Measurements from ENCODE around the gene PLA1A.
"Not testable (repeated sequence)": the region's sequence is repeated elsewhere in the genome, so short reads cannot be mapped to it uniquely, and the experiment has no call there.

The PLA1A gene

GRCh38 chr3:119662604-119663373 lies 65.1 kb downstream of the PLA1A start:
- DNase-seq (ENCODE audit: low read depth in 2 of 2) = no peak

GRCh38 chr3:119663885-119664284 lies 66.2 kb downstream of the PLA1A start:
- DNase-seq (ENCODE audit: low read depth in 2 of 2) = no peak

- no peak for DNase-seq (ENCODE audit: low read depth in 2 of 2)
These were observed 66.7 kb downstream of the PLA1A start for GRCh38 chr3:119664370-119664769.

- no peak for DNase-seq (ENCODE audit: low read depth in 2 of 2)
These were observed 67.2 kb downstream of the PLA1A start for GRCh38 chr3:119664850-119665379.

DNA sequence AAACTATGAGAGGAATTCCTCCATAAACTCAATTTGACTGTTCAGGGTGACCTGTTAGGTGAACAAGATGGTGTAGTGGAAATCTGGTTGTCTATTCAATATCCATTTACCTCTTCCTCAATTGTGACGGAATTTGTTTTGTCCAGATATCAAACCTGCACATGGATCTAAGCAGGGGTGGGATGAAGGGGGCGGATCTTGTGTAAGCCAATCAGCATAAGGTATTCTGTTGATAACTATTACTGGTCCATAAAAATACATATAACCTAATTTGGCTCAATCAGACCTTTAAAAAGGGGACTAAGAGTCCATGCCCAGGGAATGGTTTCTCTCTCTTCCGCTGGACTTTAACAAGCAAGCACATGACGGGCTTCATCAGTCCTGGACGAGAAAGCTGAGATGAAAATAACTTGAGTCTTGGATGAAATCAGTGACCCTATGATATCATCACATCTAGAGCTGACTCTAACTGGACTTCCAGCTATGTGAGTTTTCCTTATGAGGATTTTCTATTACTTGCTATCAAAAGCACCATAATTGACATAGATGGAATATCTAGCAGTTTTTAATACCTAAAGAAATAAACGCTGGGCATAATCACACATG lies 68.4 kb downstream of the PLA1A start:
- no peak for DNase-seq (ENCODE audit: low read depth in 2 of 2)

DNA sequence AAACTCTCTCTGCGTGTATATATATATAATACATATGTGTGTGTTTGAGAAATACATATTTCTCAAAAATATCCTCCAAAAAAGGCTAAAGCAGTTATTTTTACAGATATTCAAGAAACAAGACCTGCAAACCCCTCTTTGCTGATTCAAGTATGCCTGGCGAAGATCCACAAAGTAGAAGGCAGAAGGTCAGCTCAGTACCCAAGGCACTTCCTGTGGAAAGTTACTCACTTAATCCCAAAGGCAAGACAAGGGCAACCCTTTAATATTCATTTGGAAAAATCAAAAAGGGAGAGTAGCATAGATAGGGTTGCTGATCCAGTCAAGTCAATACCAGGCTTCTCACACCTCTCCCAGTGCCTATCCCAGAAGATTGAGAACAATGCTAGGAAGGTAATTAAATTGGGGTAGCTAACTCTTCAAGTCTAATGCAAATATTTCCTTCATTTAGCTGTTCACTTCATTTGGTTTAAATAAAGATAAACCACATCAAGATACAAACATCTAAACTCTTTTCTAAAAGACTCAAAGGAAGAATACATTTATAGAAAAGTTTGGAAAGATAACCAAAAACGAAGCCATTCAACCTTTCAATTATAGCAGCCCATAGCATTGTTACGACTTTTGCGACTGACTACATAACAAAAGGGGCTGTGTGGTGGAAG lies 72.4 kb downstream of the PLA1A start:
- DNase-seq (ENCODE audit: low read depth in 2 of 2) = no peak

- DNase-seq (ENCODE audit: low read depth in 2 of 2) = no peak
These were observed 75.1 kb downstream of the PLA1A start for GRCh38 chr3:119672776-119673175.

DNA sequence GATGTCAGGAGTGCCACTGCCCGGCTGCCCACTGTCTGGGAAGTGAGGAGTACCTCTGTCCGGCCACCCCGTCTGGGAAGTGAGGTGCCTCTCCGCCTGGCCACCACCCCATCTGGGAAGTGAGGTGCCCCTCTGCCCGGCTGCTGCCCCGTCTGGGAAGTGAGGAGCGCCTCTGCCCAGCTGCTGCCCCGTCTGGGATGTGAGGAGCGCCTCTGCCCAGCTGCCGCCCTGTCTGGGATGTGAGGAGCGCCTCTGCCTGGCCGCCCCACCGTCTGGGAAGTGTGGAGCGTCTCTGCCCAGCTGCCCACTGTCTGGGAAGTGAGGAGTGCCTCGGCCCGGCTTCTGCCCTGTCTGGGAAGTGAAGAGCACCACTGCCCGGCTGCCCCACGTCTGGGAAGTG lies 76.2 kb downstream of the PLA1A start:
- no peak for DNase-seq (ENCODE audit: low read depth in 2 of 2)

- DNase-seq (ENCODE audit: low read depth in 2 of 2) = no peak
These were observed 77.6 kb downstream of the PLA1A start for GRCh38 chr3:119675188-119675874.

DNA sequence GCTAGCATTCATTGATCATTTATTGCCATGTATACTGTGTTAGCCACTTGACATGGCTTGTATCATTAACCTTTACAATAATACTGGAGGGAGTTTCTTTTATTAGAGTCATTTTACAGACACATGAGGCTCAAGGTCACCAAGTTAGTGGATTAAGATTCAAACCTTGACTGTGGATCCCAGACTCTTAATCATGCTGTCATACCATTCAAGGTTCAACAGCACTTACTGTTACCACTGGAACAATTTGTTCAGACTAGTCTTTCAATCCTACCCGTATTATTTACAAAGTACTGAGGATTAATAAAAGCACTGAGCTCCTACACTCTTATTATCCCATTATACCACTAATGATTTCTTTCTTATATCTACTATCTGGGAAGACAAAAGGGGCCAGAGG lies 78.3 kb downstream of the PLA1A start:
- DNase-seq (ENCODE audit: low read depth in 2 of 2) = no peak

- DNase-seq (ENCODE audit: low read depth in 2 of 2) = peak; percentile 86 to 91
These were observed 79.3 kb downstream of the PLA1A start, which contains the start of gene COX17 for GRCh38 chr3:119676771-119677640. COX17 (minus strand) TSS chr3:119677406; CDS start chr3:119677310, 96 bp downstream.

DNA sequence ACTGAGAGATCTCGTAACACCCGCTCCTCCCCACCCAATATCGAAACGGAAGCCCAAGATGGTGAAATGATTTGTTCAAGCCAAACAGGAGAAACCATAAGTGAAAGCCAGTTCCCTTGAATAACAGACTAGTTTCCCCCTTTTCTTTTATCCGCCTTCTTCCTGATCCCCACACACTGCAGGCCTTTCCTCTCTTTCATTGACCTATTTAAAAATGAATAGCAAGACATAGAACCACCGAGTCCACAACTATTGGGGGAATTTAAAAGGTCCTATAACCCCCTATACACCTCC lies 79.9 kb downstream of the PLA1A start:
- no peak for DNase-seq (ENCODE audit: low read depth in 2 of 2)

DNA sequence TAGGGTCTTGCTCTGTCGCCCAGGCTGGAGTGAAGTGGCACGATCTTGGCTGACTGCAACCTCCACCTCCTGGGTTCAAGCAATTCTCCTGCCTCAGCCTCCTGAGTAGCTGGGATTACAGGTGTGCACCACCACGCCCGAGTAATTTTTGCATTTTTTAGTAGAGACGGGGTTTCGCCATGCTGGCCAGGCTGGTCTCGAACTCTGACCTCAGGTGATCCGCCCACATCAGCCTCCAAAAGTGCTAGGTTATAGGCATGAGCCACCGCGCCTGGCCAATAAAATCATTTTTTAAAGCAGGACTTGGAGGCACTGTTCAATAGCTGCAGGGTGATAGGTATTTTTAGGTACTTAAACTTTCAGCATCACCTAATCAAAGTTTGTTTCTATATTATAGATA lies 80.5 kb downstream of the PLA1A start:
- not testable (repeated sequence) for DNase-seq (ENCODE audit: low read depth in 2 of 2)
